ELF-1 (cell line): ENCODE results near the gene TTC36.
"Not testable (repeated sequence)": the region's sequence is repeated elsewhere in the genome, so short reads cannot be mapped to it uniquely, and the experiment has no call there.

Source experiments
- DNase-seq: peaks from one replicate; pipeline ENCODE4 v3.0.0-alpha.2; 2016; ENCODE audit warnings: low read depth, low spot score

TTC36 gene

DNA sequence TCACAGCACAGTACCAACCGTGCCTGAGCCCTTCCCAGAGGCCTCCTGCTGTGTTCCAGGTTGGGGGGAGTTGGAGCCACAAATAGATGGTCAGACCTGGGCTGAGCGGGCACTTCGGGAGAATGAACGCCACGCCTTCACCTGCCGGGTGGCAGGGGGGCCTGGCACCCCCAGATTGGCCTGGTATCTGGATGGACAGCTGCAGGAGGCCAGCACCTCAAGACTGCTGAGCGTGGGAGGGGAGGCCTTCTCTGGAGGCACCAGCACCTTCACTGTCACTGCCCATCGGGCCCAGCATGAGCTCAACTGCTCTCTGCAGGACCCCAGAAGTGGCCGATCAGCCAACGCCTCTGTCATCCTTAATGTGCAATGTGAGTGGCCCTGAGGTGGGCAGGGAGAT is 4.8 kb downstream of the TTC36 start:
- DNase-seq, result no peak

DNA sequence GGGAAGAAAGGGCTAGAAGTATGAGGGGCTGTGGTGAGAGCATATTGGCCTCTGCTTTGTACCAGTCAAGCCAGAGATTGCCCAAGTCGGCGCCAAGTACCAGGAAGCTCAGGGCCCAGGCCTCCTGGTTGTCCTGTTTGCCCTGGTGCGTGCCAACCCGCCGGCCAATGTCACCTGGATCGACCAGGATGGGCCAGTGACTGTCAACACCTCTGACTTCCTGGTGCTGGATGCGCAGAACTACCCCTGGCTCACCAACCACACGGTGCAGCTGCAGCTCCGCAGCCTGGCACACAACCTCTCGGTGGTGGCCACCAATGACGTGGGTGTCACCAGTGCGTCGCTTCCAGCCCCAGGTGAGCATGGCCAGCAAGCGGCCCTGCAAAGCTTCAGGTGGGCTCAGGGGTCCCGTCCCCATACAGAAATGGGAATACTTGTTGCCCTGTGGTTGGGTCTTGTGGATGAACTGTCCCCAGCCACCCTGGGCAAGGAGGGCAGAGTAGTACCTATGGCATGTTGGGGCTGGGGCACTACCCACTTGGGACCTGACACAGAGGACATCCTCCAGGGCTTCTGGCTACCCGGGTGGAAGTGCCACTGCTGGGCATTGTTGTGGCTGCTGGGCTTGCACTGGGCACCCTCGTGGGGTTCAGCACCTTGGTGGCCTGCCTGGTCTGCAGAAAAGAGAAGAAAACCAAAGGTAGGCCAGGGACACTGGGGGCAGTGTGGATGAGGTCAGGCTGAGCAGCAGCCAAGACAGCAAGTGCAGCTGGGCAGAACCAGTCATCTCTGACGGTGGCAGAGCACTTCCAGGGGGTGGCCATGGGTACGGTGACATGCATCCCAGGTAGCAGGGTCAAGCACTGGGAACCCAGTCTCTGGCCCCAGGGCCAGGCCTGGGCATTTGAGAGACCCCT is 5.8 kb downstream of the TTC36 start:
- no peak for DNase-seq

DNA sequence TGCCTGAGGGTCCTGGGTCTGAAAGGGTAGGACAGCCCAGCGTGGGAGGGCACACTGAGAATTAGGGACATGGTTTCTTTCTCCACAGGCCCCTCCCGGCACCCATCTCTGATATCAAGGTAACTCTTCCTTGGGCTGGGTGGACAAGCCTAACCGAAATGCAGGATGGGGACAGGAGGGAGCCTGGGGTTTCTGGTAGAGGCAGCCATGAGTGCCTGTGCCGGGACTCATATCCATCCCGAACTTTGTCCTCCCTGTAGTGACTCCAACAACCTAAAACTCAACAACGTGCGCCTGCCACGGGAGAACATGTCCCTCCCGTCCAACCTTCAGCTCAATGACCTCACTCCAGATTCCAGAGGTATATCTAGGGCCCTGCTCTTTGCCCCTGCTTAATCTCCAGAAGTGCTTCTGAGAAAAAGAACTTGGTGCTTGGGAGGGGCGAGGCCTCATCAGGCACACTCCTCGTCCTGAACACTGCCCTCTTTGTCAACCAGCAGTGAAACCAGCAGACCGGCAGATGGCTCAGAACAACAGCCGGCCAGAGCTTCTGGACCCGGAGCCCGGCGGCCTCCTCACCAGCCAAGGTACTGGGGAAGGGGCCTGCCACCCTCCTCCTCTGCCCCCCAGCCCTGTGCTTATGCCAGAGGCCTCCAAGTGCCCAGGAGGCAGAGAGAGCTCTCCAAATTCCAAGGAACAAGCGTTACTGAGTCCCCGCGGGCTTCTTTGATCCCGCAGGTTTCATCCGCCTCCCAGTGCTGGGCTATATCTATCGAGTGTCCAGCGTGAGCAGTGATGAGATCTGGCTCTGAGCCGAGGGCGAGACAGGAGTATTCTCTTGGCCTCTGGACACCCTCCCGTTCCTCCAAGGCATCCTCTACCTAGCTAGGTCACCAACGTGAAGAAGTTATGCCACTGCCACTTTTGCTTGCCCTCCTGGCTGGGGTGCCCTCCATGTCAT is 6.8 kb downstream of the TTC36 start:
- no peak for DNase-seq

DNA sequence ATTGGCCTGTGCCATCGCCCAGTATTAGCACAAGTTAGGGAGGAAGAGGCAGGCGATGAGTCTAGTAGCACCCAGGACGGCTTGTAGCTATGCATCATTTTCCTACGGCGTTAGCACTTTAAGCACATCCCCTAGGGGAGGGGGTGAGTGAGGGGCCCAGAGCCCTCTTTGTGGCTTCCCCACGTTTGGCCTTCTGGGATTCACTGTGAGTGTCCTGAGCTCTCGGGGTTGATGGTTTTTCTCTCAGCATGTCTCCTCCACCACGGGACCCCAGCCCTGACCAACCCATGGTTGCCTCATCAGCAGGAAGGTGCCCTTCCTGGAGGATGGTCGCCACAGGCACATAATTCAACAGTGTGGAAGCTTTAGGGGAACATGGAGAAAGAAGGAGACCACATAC is 8.0 kb downstream of the TTC36 start:
- DNase-seq, result no peak

DNA sequence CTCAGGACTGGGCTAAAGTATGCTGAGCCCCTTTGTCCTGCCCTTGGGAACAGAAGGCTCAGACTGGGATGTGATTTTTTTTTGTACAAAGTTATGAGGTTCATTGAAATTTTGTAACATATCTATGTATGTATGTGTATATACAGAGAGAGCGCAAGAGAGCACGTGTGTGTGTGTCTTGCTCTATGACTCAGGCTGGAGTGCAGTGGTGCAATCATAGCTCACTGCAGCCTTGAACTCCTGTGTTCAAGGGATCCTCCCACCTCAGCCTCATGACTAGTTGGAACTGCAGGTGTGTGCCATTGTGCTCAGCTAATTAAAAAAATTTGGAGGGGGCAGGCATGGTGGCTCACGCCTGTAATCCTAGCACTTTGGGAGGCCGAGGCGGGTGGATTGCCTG is 9.5 kb downstream of the TTC36 start:
- DNase-seq, result no peak

DNA sequence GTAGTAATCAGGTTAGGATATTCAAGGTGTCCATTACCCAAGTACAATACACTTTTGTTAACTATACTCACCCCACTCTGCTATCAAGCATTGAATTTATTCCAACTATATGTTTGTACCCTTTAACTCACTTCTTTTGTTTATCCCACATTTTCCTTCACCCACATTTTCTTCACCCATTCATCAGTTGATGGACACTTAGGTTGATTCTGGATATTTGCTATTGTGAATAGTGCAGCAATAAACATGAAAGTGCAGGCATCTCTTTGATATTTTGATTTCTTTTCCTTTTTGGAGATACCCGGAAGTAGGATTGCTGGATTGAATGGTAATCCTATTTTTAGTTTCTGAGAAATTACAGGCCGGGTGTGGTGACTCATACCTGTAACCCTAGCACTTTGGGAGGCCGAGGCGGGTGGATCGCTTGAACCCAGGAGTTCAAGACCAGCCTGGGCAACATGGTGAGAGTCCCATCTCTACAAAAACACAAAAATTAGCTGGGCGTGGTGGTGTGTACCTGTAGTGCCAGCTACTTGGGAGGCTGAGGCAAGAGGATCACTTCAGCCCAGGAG is 10.2 kb downstream of the TTC36 start:
- no peak for DNase-seq

DNA sequence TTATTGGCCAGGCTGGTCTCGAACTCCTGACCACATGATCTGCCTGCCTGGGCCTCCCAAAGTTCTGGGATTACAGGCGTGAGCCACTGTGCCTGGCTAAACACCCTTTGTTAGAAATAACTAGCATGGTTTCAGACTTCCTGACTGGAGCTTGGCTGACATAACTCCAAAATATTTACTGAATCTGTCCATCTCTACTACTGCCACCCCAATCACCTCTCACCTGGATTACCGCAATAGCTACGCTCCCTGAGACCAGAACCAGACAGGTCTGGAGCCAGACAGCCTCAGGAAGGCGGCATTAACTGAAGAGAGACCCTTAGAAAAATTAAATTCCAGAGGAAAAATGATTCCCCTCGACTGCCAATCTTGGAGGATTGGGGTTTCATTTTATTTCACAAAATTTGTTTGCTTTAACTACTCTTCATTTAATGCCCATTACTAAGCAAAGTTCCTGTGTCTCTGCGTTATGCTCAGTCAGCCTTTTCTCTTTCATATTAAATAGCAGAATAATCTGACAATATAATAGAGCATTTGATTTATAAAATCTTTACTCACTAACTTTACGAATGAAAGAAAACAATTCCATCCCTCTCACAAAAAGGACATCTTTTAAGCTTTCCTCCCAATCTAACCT is 16.9 kb downstream of the TTC36 start:
- DNase-seq, result no peak

DNA sequence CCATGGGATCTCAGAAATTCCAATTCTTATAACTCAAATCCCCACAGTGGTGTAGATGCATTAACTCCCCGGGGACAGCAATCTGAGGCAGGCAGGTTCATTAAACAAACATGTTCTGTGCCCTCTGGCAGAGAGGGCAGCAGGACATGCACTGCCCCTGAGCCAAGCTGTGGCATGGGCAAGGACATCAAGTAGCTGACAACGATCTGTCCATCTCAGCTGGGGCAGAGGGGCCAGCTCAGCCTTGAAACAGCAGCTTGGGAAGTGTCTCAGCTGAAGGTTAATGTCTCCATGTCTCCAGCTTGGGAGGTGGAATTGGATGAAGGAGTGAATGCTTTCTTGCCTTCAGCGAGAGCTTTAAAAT is 17.4 kb downstream of the TTC36 start:
- DNase-seq, result no peak

DNA sequence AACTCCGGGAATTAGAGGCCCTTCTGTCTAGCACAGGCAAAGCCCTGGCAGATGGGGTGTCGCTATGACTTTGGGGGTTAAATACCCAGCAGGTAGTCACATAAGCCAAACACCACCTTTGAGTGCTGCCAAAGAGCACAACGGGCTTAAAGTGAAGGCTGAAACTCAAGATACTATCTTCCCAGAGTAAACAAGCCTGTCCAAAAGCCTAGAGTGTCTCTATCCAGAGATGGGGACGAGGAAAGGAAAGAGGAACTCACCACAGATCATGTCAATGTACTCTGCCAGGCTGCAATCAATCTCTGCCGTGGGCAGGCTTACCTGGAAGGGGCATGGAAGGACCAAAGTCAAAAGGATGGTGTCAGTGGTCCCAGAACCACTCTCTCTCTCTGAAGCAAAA is 18.3 kb downstream of the TTC36 start:
- DNase-seq, result no peak

DNA sequence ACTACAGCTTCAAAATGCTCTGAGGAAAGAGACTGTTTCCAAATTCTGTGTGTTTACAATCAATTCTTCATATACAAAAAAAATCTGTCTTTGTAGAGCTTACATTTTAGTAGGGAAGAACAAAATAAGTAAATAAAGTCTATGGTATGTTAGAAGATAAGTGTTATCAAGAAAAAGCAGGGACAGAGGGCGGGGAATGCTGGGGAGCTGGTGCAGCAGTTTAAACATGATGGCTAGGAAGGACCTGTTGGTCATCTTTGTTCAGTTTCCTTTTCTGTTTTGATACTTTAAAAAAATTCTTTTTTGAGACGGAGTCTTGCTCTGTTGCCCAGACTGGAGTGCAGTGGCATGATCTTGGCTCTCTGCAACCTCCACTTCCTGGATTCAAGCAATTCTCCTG is 19.9 kb downstream of the TTC36 start:
- DNase-seq, result no peak

DNA sequence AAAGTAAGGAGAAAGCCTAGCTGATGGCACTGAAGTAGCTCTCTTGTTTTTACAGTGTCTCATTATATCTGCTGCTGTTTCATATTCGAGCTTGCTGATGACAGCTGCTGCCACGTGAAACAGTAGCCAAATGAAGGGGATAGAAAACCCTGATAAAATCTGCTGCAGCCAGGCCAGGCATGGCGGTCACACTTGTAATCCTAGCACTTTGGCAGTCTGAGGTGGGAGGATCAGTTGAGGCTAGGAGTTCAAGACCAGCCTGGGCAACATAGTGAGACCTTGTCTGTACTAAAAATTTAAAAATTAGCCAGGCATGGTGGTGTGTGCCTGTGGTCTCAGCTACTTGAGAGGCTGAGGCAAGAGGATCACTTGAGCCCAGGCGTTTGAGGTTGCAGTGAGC is 25.1 kb downstream of the TTC36 start:
- no peak for DNase-seq

DNA sequence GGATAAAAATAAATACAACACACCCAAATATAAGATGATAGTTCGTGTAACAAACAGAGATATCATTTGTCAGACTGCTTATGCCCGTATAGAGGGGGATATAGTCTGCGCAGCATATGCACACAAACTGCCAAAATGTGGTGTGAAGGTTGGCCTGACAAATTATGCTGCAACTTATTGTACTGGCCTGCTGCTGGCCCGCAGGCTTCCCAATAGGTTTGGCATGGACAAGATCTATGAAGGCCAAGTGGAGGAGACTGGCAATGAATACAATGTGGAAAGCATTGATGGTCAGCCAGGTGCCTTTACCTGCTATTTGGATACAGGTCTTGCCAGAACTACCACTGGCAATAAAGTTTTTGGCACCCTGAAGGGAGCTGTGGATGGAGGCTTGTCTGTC is 33.5 kb downstream of the TTC36 start:
- no peak for DNase-seq

DNA sequence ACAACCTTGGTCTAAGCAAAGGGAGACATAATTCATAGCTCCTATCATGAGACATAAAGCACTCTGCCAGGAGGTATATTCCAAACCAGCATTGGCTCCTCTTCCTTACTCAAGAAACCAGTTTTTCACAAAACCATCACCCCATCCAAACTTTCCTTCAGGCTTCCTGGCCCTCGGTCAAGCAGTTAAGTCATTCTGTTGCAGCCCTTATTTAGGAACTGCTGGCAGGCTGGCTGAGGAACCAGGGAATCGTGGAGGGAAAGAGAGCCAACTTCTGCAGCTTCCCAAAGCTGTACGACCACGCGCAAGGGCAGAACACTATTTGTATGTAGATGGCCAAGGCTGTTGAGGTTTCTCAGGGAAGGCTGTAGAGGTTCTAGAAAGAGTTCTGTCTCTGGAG is 37.8 kb downstream of the TTC36 start:
- DNase-seq, result no peak

DNA sequence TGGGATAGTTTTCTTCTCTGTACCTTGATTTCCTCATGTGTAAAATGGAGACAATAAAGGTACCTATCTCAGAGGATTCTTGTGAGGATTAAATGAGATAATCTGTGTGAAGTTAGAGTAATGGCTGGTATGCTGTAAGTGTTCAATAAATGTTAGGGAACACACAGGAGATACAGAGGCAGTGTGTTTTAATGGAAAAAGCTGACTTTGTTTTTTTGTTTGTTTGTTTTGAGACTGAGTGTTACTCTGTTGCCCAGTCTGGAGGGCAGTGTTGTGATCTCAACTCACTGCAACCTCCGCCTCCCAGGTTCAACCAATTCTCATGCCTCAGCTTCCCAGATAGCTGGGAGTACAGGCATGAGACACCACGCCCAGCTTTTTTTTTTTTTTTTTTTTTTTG is 42.4 kb downstream of the TTC36 start:
- no peak for DNase-seq

DNA sequence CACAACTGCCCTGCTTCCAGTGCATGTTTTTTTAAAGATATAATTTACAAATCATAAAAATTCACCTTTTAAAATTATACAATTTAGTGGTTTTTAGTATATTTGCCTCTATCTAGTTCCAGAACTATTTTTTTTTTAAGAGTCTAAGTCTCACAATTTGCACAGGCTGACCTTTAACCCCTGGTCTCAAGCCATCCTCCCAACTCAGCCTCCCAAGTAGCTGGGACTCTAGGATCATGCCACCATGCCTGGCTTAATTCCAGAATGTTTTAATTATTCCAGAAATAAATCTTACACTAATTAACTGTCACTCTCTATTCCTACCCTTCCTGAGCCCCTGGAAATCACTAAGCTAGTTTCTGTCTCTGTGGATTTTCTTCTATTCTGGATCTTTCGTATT is 43.5 kb downstream of the TTC36 start:
- DNase-seq, result no peak

DNA sequence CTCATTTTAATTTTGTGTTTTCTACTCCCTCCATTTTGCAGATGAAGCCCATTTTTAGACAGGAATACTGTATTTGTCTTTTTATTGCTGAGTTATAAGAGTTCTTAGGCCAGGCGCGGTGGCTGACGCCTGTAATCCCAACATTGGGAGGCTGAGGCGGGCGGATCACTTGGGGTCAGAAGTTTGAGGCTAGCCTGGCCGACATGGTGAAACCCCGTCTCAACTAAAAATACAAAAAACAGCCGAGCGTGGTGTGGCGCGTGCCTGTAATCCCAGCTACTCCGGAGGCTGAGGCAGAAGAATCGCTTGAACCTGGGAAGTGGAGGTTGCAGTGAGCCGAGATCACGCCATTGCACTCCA is 44.4 kb downstream of the TTC36 start:
- DNase-seq, result peak; percentile 18

DNA sequence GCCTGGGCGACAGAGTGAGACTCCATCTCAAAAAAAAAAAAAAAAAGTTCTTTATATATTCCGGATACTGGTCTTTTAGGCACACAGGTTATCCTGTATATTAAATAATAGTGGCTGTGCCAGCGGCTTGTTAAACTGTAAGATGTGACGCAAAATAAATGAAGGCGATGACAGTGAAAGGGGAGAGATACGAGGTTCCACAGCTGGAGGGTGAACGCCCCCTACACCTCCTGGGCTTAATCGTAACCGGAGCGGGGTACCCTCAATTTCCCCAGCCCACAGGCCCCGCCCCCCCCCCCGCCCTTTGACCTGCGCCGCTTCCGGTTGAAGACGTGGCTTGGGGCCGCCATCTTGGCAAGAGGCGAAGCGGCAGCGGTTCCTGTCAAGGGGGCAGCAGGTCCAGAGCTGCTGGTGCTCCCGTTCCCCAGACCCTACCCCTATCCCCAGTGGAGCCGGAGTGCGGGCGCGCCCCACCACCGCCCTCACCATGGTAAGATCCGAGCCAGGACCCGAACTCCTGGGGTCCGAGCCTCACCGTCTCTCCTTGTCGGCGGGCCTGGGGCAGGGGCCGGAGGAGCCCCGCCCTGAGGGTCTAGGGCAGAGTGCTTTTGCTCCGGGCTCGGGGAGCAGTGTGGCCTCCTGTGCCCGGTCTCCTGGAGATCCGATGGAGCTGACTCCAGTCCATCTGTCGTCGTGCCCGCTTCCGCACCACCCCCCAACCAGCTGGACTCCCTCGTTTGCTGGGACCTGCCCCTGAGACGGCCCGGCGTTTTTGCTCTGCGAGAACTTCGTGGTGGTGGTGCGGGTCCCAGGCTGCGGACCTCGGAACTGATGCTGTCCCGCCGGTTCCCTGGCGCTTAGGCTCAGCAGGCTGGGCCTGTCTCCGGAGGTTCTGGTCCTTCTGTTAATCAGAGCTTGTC is 45.0 kb downstream of the TTC36 start, which contains the start of gene ARCN1:
ARCN1 (plus strand) TSS at position 349 of the 920 bp plus-strand sequence; CDS start at position 488, 139 bp downstream.
- peak; percentile 83 for DNase-seq

DNA sequence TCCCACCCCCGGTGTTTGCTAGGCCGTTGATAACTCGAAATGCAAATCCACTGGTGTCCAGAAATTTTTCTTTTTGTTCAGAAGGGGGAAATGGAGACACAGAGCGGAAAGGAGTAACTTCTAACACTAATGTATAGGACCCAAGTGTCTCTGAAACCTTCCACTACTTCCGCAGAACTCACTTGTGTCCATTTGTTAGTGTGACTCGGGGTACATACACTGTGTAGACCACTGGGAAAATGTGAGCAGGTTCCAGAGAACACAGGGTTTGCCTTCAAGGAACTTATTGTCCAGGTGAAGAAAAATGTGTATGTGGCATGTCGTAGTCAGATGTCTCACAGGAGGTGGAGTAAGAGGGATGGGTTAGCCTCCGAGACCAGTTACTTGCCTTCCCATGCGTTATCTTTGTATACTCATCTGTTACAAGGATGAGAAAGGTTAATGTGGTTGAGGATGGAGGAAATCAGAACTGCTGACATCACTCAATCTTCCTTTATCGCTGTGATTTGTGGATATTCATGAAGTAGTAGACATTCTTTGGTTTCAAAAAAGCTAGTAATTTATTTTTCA is 45.8 kb downstream of the TTC36 start:
- peak; percentile 32 for DNase-seq

DNA sequence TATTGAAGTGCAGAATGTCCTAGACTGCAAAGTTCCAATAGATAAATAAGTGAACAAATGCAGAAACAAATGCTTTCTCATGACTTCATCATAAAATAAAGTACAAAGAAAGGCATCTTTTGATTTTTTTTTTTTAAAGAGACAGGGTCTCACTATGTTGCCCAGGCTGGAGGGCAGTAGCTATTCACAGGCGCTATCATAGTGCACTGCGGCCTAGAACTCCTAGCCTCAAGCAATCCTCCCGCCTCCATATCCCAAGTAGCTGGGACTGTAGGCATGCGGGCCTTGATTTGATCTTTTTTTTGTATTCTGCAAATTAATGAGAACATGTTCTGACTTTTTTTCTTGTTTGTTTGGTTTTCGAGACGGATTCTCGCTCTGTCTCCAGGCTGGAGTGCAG is 47.4 kb downstream of the TTC36 start:
- DNase-seq, result peak; percentile 5

DNA sequence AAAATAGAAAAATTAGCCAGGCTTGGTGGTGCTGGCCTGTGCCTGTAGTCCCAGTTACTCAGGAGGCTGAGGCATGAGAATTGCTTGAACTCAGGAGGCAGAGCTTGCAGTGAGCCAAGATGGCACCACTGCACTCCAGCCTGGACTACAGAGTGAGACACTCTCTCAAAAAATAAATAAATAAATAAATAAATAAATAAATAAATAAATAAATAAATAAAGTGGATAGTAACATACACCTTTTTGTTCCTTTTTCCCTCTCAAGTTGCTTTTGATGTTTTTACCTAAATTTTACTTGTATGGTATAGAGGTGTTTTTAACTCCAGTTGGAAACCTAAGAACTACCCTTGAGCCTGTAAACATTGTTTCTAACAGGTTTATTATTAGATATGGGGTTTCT is 50.7 kb downstream of the TTC36 start:
- DNase-seq, result not testable (repeated sequence)
